ENCODE results near the gene ARSA. TPM values are rescaled to one million over a fixed set of nuclear protein-coding genes. Genes with fewer than 3 reads are reported as not detected.

The ARSA gene
- total RNA-seq, 1 experiment from 2014 or later, result 11.3 TPM

DNA sequence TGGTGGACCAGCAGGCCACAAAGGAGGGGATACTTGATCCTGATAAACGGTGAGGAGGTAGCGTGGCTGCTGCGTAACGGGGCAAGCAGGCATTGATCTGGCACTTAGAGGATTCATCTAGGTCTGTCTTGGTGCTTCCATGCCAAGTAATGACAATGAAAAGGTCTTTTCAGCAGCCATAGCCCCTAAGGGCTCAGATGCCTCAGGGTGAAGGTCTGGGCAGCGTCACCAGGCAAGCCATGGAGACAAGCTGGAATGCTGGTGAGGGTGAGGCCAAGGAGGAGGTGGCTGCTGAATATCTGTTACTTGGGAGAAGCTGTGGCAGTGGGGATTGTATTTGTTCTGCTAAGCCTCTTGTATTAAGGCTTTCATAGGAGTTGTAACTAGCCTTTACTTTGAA lies 40.5 kb downstream of the ARSA start:
- no peaks in the 10 kb centered on the region for H3K4me1 ChIP-seq (ENCODE audit: insufficient read depth, low read length)
- DNase-seq (no peak), ATAC-seq (no peak)
- H3K36me3 ChIP-seq (ENCODE audit: low read depth, low read length), result no peaks in the 10 kb centered on the region
- POLR2A ChIA-PET (ENCODE audit: unreplicated experiment), result no interaction called here
- no peaks in the 10 kb centered on the region for H3K9me3 ChIP-seq (ENCODE audit: low read length)
- no peak overlapping the region for H3K9ac ChIP-seq (ENCODE audit: low read length)
- H4K20me1 ChIP-seq (ENCODE audit: low read length), result no peaks in the 10 kb centered on the region
- TF ChIP-seq EZH2 (IDR thresholded peaks at IDR 0.05; ENCODE audit: low read length, unreplicated experiment) (no peak), EZH2phosphoT487 (IDR thresholded peaks at IDR 0.05; ENCODE audit: borderline replicate concordance, low read length) (no peak)
- TF ChIP-seq, protein P1, sequence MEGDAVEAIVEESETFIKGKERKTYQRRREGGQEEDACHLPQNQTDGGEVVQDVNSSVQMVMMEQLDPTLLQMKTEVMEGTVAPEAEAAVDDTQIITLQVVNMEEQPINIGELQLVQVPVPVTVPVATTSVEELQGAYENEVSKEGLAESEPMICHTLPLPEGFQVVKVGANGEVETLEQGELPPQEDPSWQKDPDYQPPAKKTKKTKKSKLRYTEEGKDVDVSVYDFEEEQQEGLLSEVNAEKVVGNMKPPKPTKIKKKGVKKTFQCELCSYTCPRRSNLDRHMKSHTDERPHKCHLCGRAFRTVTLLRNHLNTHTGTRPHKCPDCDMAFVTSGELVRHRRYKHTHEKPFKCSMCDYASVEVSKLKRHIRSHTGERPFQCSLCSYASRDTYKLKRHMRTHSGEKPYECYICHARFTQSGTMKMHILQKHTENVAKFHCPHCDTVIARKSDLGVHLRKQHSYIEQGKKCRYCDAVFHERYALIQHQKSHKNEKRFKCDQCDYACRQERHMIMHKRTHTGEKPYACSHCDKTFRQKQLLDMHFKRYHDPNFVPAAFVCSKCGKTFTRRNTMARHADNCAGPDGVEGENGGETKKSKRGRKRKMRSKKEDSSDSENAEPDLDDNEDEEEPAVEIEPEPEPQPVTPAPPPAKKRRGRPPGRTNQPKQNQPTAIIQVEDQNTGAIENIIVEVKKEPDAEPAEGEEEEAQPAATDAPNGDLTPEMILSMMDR (conservative IDR thresholded peaks at IDR 0.05; ENCODE audit: low read depth, low read length), result no peak
- no peaks in the 10 kb centered on the region for H3F3A ChIP-seq (ENCODE audit: low read length, unreplicated experiment)
- CTCF ChIA-PET, result no interaction called here
- H3K79me2 ChIP-seq (ENCODE audit: low read length), result peaks cover 6% of the 10 kb centered on the region
- no TSS peak for BruUV-seq (replicated peaks)
- no peaks in the 10 kb centered on the region for H3K9me2 ChIP-seq (replicated peaks; ENCODE audit: low read length)
- no peak overlapping the region for H3K27ac ChIP-seq (ENCODE audit: low read length)
- H2AFZ ChIP-seq (ENCODE audit: low read length), result no peak overlapping the region
- intact Hi-C loops (cut with micrococcal nuclease), result no loop called here
- no peaks in the 10 kb centered on the region for H3K27me3 ChIP-seq (ENCODE audit: low read length)
- H3K4me2 ChIP-seq (ENCODE audit: low read length), result no peak overlapping the region
- H3K4me3 ChIP-seq (ENCODE audit: low read length), result no peak overlapping the region

DNA sequence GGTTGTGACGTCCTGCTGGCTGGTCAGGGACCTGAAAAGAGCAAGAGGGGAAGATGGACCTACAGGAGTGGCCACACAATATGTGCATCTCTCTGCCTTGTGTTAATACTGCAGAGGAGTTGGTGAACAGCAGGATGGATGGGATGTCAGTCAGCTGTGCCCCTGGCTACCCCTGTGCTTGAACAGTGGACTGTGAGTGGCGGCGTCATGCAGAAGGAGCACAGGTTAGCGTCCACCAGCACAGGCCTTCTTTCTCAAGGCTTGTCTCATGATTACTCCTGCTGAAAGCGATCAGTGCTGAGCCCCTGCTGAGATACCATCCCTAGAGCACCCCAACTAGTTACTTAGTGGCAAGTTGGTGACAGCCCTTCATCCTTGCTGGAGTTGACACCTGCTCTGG lies 41.5 kb downstream of the ARSA start:
- no peak for ATAC-seq
- no peaks in the 10 kb centered on the region for H3K9me3 ChIP-seq (ENCODE audit: low read length)
- H3K36me3 ChIP-seq (ENCODE audit: low read depth, low read length), result no peaks in the 10 kb centered on the region
- H3K4me1 ChIP-seq (ENCODE audit: insufficient read depth, low read length), result peaks cover 3% of the 10 kb centered on the region
- ChIA-PET POLR2A (ENCODE audit: unreplicated experiment) (no interaction called here), CTCF (no interaction called here)
- H3K27me3 ChIP-seq (ENCODE audit: low read length), result no peaks in the 10 kb centered on the region
- no peak overlapping the region for H2AFZ ChIP-seq (ENCODE audit: low read length)
- H3K9me2 ChIP-seq (replicated peaks; ENCODE audit: low read length), result no peaks in the 10 kb centered on the region
- no peaks in the 10 kb centered on the region for H4K20me1 ChIP-seq (ENCODE audit: low read length)
- H3K4me2 ChIP-seq (ENCODE audit: low read length), result no peak overlapping the region
- no TSS peak for BruUV-seq (replicated peaks)
- DNase-seq, result no peak
- intact Hi-C loops (cut with micrococcal nuclease), result no loop called here
- H3K27ac ChIP-seq (ENCODE audit: low read length), result no peak overlapping the region
- H3F3A ChIP-seq (ENCODE audit: low read length, unreplicated experiment), result no peaks in the 10 kb centered on the region
- no peak overlapping the region for H3K9ac ChIP-seq (ENCODE audit: low read length)
- H3K4me3 ChIP-seq (ENCODE audit: low read length), result no peak overlapping the region
- H3K79me2 ChIP-seq (ENCODE audit: low read length), result peaks cover 13% of the 10 kb centered on the region
- TF ChIP-seq EZH2 (IDR thresholded peaks at IDR 0.05; ENCODE audit: low read length, unreplicated experiment) (no peak), EZH2phosphoT487 (IDR thresholded peaks at IDR 0.05; ENCODE audit: borderline replicate concordance, low read length) (no peak)
- TF ChIP-seq, protein P1 (conservative IDR thresholded peaks at IDR 0.05; ENCODE audit: low read depth, low read length), result no peak

DNA sequence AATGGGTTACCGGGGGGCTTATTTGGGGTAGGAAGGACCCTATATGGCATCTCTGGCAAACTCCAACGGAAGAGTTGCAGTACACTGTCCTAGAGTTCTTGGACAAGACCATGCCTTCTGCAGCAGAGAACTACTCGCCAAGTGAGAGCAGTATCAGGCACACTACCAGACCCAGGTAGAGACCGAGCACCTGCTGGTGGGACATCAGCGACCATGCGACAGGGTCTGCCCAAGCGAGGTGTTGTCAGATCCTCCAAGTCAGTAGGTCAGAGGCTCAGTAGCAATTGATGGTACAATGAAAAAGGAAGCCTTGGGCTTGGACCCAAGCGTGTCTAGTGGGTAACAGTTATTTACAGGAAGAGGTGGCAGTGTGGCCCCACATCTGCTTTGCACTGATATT lies 42.2 kb downstream of the ARSA start:
- POLR2A ChIA-PET (ENCODE audit: unreplicated experiment), result no interaction called here
- no peak overlapping the region for H3K9ac ChIP-seq (ENCODE audit: low read length)
- no peaks in the 10 kb centered on the region for H3K27me3 ChIP-seq (ENCODE audit: low read length)
- TF ChIP-seq, protein P1 (conservative IDR thresholded peaks at IDR 0.05; ENCODE audit: low read depth, low read length), result no peak
- TF ChIP-seq EZH2phosphoT487 (IDR thresholded peaks at IDR 0.05; ENCODE audit: borderline replicate concordance, low read length) (no peak), EZH2 (IDR thresholded peaks at IDR 0.05; ENCODE audit: low read length, unreplicated experiment) (no peak)
- H3K4me3 ChIP-seq (ENCODE audit: low read length), result no peak overlapping the region
- no peaks in the 10 kb centered on the region for H3K9me2 ChIP-seq (replicated peaks; ENCODE audit: low read length)
- no peaks in the 10 kb centered on the region for H3F3A ChIP-seq (ENCODE audit: low read length, unreplicated experiment)
- intact Hi-C loops (cut with micrococcal nuclease), result no loop called here
- no peak overlapping the region for H3K4me2 ChIP-seq (ENCODE audit: low read length)
- CTCF ChIA-PET, result no interaction called here
- BruUV-seq (replicated peaks), result no TSS peak
- DNase-seq, result no peak
- H2AFZ ChIP-seq (ENCODE audit: low read length), result no peak overlapping the region
- H3K9me3 ChIP-seq (ENCODE audit: low read length), result no peaks in the 10 kb centered on the region
- no peak overlapping the region for H3K27ac ChIP-seq (ENCODE audit: low read length)
- no peaks in the 10 kb centered on the region for H3K36me3 ChIP-seq (ENCODE audit: low read depth, low read length)
- H3K4me1 ChIP-seq (ENCODE audit: insufficient read depth, low read length), result peaks cover 5% of the 10 kb centered on the region
- no peak for ATAC-seq
- peaks cover 18% of the 10 kb centered on the region for H3K79me2 ChIP-seq (ENCODE audit: low read length)
- H4K20me1 ChIP-seq (ENCODE audit: low read length), result no peaks in the 10 kb centered on the region
